Activated T-cell treated with anti-CD3 and anti-CD28 coated beads for 48 hours (primary cell): ENCODE measurements around the gene PLPPR2.
A peak's percentile ranks its signal among the peaks of the same experiment; 100 is the strongest.
"Not testable (repeated sequence)": the region's sequence is repeated elsewhere in the genome, so short reads cannot be mapped to it uniquely, and the experiment has no call there.

ENCODE experiments used
- DNase-seq: peaks from one replicate; pipeline ENCODE4 v3.0.0-alpha.2; 2020; ENCODE audit warnings: low read depth

PLPPR2 gene

GRCh38 chr19:11370744-11371143, 15.5 kb downstream of the PLPPR2 start:
- no peak for DNase-seq

DNA sequence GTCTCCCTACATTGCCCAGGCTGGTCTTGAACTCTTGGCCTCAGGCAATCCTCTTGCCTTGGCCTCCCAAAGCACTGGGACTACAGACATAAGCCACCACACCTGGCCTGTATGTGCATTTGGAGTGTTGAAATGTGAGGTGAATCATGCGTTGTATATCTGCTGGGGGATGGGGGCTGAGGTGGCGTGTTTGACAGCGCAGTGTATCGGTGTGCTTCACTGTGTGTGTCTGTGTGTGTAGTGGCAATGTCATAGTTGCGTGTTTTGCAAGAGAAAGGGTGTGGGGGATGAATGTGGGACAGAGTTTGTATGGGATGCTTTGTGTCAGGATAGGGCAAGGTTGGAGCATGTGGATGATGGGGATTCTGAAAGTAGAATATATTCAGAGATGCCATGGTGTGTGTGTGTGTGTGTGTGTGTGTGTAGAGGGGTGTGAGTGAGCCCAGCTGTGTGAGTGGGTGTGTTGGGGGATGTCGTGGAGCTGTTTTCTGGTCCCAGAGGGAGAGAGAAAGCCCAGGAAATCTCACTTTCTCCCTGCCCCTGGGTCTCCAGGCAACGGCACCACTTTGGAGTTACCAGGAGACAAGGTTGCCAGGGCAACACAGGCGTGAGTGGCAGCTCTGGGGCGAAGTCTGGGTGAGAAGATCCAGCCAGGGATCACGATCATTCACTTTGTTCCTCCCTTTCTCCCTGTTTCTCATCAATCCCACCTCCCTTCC, 18.1 kb downstream of the PLPPR2 start:
- no peak for DNase-seq

- no peak for DNase-seq
These were observed 18.7 kb downstream of the PLPPR2 start for GRCh38 chr19:11373885-11374432.

DNA sequence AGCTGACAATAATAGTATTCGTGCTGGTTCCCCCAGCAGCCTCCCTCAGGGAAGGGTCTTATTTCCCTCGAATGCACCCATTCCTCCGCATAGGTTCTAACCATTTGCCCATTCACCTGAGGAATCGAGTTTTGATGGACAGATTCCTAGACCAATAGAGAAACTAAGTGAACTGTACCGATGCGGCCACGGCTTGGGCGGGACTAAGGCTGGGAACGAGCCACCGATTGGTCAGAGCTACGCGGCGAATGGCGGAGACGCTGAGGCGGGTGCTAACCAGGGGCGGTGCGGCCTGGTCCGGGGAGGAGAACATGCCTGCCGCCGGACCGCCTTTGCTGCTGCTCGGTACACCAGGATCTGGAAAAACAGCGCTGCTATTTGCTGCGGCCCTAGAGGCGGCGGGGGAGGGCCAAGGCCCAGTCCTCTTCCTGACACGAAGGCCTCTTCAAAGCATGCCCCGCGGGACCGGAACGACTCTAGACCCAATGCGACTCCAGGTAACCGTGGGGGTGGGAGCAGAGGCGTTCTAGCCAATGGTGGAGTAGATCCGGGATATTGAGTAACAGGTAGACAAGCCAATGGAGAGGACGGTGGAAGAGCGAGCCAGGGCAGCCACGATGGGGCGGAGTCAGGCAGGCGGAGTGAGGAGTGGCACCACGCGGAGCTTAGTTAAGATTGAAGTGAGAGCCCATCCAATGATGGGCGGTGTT, 19.4 kb downstream of the PLPPR2 start, which contains the start of gene SWSAP1:
TSS of gene SWSAP1 (plus strand) at position 234 of the 710 bp plus-strand sequence. CDS start at position 249, 15 bp downstream.
- peak; percentile 94 for DNase-seq

- peak; percentile 56 for DNase-seq
These were observed 20.1 kb downstream of the PLPPR2 start for GRCh38 chr19:11375143-11375948.

- DNase-seq = no peak
These were observed 22.0 kb downstream of the PLPPR2 start for GRCh38 chr19:11377237-11377636.

GRCh38 chr19:11377756-11378155, 22.5 kb downstream of the PLPPR2 start:
- no peak for DNase-seq

DNA sequence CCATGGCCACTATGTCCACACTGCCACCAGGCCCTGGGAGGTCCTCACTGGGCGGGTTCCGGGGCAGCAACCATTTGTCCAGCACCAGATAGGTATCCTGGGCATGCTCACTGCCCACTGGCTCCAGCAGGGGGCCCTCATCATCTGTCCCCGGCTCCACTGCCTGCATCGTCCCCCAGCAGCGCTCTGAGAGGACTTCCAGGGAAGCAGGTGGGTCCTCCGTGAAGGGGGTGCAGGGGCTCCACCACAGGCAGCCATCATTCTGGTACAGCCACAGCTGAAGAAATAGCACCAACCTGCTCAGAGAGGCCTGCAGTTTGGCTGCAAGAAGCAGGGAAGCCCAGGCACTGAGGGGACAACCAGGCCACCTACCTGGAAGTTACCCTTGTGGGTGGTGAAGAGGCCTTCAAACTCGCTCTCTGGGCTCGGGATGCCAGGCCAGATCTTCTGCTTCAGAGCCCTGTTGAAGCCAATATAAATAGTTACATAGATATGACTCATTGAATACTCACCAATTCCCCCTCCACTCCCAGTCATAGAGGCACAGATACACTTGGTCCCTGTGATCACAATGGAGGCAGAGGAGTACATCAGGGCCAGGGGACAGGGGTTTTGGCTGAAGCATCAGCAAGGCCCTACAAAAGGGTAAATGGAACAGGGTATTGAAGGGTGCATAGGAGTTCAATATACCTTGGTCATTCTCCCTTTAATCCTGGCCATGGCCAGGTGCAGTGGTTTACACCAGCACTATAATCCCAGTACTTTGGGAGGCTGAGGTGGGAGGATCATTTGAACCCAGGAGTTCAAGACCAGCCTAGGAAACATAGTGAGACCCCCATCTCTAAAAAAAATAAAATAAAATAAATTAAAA, 23.3 kb downstream of the PLPPR2 start:
- no peak for DNase-seq

DNA sequence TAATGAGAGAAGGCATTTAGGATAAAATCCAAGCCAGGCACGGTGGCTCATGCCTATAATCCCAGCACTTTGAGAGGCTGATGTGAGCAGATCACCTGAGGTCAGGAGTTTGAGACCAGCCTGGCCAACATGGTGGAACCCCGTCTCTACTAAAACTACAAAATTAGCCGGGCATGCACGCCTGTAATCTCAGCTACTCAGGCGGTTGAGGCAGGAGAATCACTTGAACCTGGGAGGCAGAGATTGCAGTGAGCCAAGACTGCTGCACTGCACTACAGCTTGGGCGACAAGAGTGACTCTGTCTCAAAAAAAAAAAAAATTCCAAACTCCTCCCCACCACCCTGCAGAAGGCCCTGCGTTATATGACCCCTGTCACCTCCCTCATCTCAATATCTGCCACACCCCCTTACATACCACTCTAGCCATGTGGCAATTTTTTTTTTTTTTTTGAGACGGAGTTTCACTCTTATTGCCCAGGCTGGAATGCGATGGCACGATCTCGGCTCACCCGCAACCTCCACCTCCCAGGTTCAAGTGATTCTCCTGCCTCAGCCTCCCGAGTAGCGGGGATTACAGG, 24.1 kb downstream of the PLPPR2 start:
- DNase-seq = not testable (repeated sequence)

DNA sequence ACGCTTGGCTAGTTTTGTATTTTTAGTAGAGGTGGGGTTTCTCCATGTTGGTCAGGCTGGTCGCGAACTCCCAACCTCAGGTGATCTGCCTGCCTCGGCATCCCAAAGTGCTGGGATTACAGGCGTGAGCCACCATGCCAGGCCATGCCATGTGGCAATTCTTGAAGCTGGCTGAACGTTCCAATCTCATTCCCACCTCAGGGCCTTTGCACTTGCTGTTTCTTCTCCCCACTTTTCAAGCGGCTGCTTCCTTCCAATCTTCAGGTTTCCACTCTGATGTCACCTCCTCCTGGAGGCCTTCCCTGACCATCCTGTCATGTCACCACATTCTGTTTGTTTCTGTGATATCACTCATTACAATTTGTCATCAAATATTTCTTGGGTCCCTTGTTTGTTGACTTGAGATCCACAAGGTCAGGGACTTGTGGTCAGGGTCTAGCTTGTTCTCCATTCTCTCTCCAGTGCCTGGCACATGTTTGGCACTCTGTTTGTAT, 24.7 kb downstream of the PLPPR2 start:
- no peak for DNase-seq

DNA sequence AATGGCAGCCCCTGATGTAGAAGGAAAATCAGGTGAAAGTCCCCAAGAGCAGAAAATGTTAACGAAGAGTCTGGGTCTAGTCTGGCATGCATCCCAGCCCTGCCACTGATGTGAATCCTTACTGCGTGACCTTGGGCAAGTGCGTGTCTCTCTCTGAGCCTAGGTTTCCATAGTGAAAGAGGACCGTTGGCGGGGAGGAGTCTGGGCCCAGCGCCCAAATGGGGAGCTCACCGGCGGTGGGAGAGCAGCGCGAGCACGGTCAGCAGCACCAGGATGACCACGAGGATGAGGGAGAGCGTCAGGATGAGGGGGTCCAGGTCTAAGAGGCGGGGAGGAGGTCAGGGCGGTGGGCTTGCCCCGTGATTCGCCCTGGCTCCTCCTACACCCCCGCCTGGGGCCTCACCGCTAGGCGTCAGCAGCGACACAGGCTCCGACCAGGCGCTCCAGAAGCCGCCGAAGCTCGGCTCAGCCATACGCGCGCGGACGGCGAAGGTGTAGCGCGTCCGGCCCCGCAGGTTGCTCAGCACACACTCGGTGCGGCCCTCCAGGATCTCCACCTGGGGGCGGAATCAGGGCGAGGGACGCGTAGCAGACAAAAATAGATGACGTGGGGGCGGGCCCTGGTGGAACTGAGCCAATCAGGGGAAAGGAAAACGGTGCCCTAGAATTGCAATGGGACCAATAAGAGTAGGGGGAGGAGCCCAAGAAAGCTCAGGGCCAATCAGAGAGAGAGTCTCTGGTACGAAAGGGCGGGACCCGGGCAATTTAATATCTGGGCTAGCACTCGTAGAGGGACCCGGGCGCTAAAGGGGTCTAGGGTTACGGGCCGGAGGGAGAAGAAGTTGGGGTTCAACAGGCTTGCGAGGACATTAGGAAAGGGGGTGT, 25.7 kb downstream of the PLPPR2 start:
- DNase-seq = peak; percentile 92

GRCh38 chr19:11382898-11383705, 27.9 kb downstream of the PLPPR2 start:
- DNase-seq = no peak

GRCh38 chr19:11383706-11384048, 28.4 kb downstream of the PLPPR2 start:
- DNase-seq = no peak

- no peak for DNase-seq
These were observed 29.5 kb downstream of the PLPPR2 start for GRCh38 chr19:11384778-11385129.

DNA sequence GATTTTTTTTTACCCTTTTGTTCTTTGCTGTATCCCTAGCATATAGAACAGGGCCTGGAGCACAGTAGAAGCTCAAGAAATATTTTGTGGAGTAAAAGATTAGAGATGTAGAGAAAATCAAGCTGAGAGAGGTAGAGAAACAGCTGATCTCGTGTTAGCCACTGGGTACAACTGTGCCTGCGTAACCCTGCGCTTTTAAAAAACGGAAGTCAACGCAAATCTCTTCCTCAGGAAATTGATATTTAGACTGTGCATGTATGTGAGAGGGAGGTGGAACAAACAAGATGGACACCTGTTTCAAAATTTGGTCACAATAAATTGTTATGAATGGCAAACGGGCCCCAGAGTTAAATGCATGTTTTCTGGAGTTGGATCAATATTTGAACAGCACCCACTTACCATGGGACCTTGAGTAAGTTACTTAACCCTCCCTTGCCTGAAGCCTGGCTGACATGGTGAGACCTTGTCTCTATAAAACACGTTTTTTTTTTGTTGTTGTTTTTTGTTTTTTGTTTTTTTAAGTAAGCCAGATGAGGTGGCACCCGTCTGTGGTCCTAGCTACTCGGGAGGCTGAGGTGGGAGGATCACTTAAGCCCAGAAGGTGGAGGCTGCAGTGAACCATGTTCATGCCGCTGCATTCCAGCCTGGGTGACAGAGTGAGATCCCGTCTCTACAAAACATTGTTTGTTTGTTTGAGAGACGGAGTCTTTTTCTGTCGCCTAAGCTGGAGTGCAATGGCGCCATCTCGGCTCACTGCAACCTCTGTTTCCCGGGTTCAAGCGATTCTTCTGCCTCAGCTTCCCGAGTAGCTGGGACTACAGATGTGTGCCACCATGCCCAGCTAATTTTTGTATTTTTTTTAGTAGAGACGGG, 32.2 kb downstream of the PLPPR2 start:
- no peak for DNase-seq

- no peak for DNase-seq
These were observed 35.1 kb downstream of the PLPPR2 start for GRCh38 chr19:11390359-11390758.

GRCh38 chr19:11390933-11391680, 35.9 kb downstream of the PLPPR2 start:
- no peak for DNase-seq
